NCI-H146 (cell line): ENCODE results near the gene DCHS2.

ENCODE experiments used
- DNase-seq: peaks from one replicate; lab custom pipeline; 2025; lab: John Stamatoyannopoulos, UW

Gene DCHS2

GRCh38 chr4:154390324-154390723, 101.3 kb downstream of the DCHS2 start:
- no peak for DNase-seq

- no peak for DNase-seq
Observed at GRCh38 chr4:154389148-154389547, 102.5 kb downstream of the DCHS2 start.

GRCh38 chr4:154384012-154384411, 107.6 kb downstream of the DCHS2 start:
- DNase-seq = no peak

DNA sequence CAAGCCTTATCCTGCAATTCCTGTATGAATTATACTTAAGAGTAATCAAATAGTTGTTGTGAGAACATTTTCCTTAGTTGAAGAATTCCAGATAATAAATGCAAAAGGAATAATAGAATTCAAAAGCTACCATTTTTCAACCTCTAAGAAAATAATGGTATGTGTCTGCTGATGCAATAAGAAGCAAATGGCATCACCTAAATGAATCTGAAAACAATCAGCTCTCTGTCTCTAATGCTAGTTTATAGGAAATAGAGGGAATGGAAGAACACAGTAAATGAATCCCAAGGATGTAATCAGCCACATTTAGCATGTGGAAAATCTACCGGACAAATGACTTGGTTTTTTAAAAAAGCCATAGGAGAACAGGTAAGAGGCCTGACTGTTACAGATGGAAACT, 115.1 kb downstream of the DCHS2 start:
- DNase-seq = no peak

- DNase-seq = no peak
Observed at GRCh38 chr4:154368060-154368459, 123.5 kb downstream of the DCHS2 start.

GRCh38 chr4:154367659-154368058, 123.9 kb downstream of the DCHS2 start:
- DNase-seq = no peak

- no peak for DNase-seq
Observed at GRCh38 chr4:154366956-154367355, 124.6 kb downstream of the DCHS2 start.

- no peak for DNase-seq
Observed at GRCh38 chr4:154364066-154364845, 127.3 kb downstream of the DCHS2 start.

GRCh38 chr4:154361450-154361849, 130.1 kb downstream of the DCHS2 start:
- DNase-seq = no peak

GRCh38 chr4:154360491-154360890, 131.1 kb downstream of the DCHS2 start:
- no peak for DNase-seq

GRCh38 chr4:154354883-154355282, 136.7 kb downstream of the DCHS2 start:
- no peak for DNase-seq

DNA sequence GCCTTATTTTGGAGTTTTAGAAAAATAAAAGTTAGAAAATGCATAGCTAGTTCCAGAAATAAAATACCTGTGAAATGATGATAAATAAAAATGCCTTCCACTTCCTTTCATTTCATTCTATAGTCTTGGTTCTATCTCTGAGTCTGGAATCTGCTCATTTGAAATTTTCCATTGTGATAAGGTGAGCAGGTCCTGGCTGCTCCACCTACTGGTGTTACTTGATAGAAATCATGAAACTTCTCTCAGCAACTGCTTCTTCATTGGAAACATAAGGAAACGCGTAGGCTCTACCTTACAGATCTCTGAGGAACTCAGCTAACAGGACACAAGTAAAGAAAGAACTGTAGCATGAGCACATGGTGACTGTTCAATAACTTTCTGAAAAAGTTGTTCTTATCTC, 141.8 kb downstream of the DCHS2 start:
- DNase-seq = no peak

DNA sequence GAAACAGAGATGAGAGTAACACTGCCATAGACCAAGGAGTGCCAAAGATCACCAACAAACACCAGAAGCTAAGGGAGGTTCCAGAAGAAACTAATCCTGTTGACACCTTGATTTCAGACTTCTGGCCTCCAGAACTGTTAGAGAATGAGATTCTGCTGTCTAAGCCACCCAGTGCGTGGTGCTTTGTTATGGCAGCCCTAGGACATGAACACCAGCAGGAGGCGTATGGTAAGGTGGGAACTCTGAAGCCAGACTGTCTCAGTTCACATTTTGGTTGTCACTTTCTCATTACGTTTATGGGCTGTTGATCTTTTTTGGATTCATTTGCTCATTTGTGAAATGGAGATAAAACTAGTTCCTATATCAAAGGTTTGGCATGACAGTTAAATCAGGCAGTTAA, 142.9 kb downstream of the DCHS2 start:
- DNase-seq = no peak

GRCh38 chr4:154345359-154345758, 146.2 kb downstream of the DCHS2 start:
- no peak for DNase-seq

DNA sequence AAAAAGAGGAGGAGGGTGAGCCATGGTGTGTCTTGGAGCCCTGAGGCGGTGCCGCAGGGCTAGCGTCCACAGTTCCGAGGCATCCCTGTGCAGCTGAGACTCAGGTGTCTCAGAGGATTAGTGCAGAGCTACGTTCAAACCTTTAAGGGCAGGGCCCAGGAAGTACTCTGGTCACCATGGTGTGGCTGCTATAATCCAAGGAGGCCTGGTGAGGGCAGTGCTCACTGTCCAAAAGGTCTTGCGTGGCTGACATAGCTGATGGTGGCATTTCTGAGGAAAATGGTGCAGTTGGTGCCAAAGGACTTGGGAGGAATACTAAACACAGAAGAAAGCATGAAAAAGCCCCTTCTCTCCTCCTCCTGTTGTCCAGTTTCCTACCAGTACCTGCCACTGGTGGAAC, 146.9 kb downstream of the DCHS2 start:
- DNase-seq = no peak

DNA sequence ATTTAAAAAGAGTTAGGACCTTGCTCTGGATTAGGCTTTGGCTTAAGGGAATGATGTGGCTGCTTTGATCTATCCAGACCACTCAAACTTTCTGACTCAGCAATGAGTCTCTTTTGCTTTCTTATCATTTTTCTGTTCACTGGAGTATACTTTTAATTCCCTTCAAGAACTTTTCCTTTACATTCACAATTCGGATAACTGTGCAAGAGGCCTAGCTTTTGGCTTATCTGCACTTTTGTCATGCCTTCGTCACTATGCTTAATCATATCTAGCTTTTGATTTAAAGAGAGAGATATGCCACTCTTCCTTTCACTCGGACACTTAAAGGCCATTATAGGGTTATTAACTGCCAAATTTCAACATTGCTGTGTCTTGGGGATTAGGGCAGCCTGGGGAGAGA, 147.9 kb downstream of the DCHS2 start:
- DNase-seq = no peak

DNA sequence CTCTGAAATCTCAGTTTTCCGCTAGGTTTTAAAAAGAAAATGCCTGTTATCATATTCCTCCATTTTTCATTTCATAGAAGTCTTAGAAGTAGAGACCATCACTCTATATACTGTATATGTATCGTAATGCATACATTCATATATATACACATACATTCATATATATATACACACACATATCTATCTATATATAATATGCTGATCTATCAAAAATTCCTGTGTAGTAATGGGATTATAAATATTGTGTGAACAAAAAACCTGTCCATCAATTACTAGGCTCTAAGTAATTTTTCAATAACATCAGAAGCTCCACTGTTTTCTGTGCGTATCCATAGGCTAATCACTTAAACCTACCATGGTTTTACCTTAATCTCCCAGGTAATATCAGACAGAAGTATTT, 150.2 kb downstream of the DCHS2 start:
- DNase-seq = no peak

DNA sequence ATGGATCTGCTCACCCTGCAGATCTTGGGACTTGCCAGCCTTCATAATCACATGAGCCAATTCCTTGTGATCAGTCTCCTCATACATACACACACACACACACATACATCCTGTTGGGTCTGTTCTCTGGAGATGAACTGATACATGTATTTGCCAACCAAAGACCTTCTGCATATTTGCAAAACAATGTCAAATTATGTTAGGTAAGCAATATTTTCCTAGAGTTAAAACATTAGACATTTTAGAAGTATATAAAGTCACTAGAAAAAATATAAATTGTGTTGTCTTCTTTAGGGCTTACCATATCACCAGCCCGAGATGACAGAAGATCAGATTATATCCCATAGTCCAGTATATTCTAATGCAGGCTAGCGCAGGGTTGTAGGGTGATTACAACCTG, 156.0 kb downstream of the DCHS2 start:
- no peak for DNase-seq

DNA sequence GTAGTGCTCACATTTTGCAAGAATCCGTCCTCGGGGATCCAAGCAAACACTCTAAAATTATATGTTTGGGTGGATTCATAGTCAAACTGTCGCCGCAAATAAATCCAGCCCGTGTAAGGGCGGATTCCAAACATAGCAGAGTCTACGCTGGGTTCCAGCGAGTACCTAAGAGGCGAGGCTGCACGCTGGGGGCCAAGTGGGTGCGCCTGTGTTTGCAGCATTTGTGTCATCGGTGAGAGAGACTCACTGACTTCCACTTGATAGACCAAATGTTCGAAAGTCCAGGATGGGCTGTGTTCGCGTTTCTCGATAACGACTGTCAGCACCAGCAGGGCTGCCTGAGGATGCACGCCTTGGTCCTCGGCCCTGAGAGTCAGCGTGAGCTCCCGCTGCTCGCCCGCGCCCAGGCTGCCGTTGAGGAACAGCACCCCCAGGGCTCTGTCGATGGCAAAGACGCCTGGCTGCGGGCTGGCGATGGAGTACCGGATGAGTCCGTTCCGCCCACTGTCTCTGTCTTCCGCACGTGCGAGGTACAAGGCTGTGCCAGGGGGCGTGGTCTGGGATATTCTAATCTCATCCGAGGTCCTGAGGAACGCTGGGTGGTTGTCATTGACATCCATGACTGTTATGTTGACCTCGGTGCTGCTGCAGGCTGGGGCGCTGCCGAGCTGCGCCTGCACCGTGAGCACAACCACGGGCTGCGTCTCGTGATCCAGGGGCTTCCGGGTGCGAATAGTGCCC, 158.7 kb downstream of the DCHS2 start:
- DNase-seq = no peak

DNA sequence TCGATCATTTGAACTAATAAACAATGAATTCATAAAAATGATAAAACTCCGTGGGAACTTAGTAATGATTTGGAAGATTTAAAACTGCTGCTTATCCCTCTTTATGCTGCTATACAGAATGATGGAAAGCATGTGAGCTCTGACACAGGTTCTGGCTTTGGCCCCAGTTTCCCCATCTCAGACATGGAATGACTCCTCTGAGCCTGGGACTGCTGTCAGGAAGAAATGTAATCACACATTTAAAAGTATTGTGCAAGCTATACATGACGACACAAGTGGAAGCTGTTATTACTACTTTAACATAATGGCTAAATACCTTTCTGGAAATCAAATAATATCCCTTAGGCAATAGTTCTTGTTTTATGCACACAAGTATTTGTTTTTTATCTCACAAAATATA, 161.7 kb downstream of the DCHS2 start:
- DNase-seq = no peak

- DNase-seq = no peak
Observed at GRCh38 chr4:154329268-154329868, 162.2 kb downstream of the DCHS2 start.

- no peak for DNase-seq
Observed at GRCh38 chr4:154328030-154328429, 163.6 kb downstream of the DCHS2 start.

GRCh38 chr4:154320521-154320920, 171.1 kb downstream of the DCHS2 start:
- DNase-seq = no peak
